ENCODE results near the gene RBMS3. TPM values are rescaled to one million over a fixed set of nuclear protein-coding genes. Genes with fewer than 3 reads are reported as not detected.

The RBMS3 gene
- total RNA-seq, 1 donor from 2014 or later: 0.47 TPM

GRCh38 chr3:29406291-29406832 is 125.5 kb downstream of the RBMS3 start:
- H3K27ac ChIP-seq: no peak overlapping the region
- no peaks in the 10 kb centered on the region for H3F3A ChIP-seq (ENCODE audit: low read depth)
- Mint-ChIP-seq H3K36me3 (no peaks in the 10 kb centered on the region), H3K27ac (no peak overlapping the region), H3K27me3 (ENCODE audit: insufficient read depth, low read depth) (no peaks in the 10 kb centered on the region), H3K4me3 (no peak overlapping the region), H3K9me3 (no peaks in the 10 kb centered on the region), H3K4me1 (peaks cover 25% of the 10 kb centered on the region)
- H3K4me3 ChIP-seq: no peak overlapping the region
- H3K9ac ChIP-seq: no peak overlapping the region
- no peaks in the 10 kb centered on the region for H3K36me3 ChIP-seq
- DNase-seq (ENCODE audit: low spot score): no peak
- H3K27me3 ChIP-seq: no peaks in the 10 kb centered on the region
- H3K4me2 ChIP-seq: no peak overlapping the region
- no peak for TF ChIP-seq EZH2phosphoT487 (IDR thresholded peaks at IDR 0.05)
- TF ChIP-seq EZH2 (IDR thresholded peaks at IDR 0.05): no peak
- no peak for TF ChIP-seq CTCF (IDR thresholded peaks at IDR 0.05)
- no peaks in the 10 kb centered on the region for H4K20me1 ChIP-seq (ENCODE audit: low read depth)
- H2AFZ ChIP-seq (replicated peaks): no peak overlapping the region
- H3K9me3 ChIP-seq (ENCODE audit: low read depth): no peaks in the 10 kb centered on the region
- H3K79me2 ChIP-seq (ENCODE audit: low read depth): no peaks in the 10 kb centered on the region
- no peaks in the 10 kb centered on the region for H3K4me1 ChIP-seq

GRCh38 chr3:29408676-29409075 is 127.8 kb downstream of the RBMS3 start:
- H3K4me1 Mint-ChIP-seq: peaks cover 31% of the 10 kb centered on the region
- Histone ChIP-seq H3K4me3 (no peak overlapping the region), H3K9ac (no peak overlapping the region), H3K27me3 (no peaks in the 10 kb centered on the region), H3K27ac (no peak overlapping the region), H3K36me3 (no peaks in the 10 kb centered on the region), H3K79me2 (ENCODE audit: low read depth) (no peaks in the 10 kb centered on the region), H3K4me2 (no peak overlapping the region), H4K20me1 (ENCODE audit: low read depth) (no peaks in the 10 kb centered on the region), H2AFZ (replicated peaks) (no peak overlapping the region), H3K9me3 (ENCODE audit: low read depth) (no peaks in the 10 kb centered on the region), H3F3A (ENCODE audit: low read depth) (no peaks in the 10 kb centered on the region), H3K4me1 (peaks cover under 1% of the 10 kb centered on the region)
- no peaks in the 10 kb centered on the region for H3K27me3 Mint-ChIP-seq (ENCODE audit: insufficient read depth, low read depth)
- TF ChIP-seq CTCF (IDR thresholded peaks at IDR 0.05) (no peak), EZH2phosphoT487 (IDR thresholded peaks at IDR 0.05) (no peak), EZH2 (IDR thresholded peaks at IDR 0.05) (no peak)
- H3K27ac Mint-ChIP-seq: no peak overlapping the region
- DNase-seq (ENCODE audit: low spot score): no peak
- no peaks in the 10 kb centered on the region for H3K9me3 Mint-ChIP-seq
- H3K4me3 Mint-ChIP-seq: no peak overlapping the region
- H3K36me3 Mint-ChIP-seq: no peaks in the 10 kb centered on the region

GRCh38 chr3:29409409-29409808 is 128.5 kb downstream of the RBMS3 start:
- no peak overlapping the region for H3K9ac ChIP-seq
- no peak overlapping the region for H3K4me2 ChIP-seq
- H3K36me3 ChIP-seq: no peaks in the 10 kb centered on the region
- Mint-ChIP-seq H3K4me1 (peaks cover 31% of the 10 kb centered on the region), H3K27ac (no peak overlapping the region), H3K9me3 (no peaks in the 10 kb centered on the region), H3K27me3 (ENCODE audit: insufficient read depth, low read depth) (no peaks in the 10 kb centered on the region), H3K36me3 (no peaks in the 10 kb centered on the region), H3K4me3 (no peak overlapping the region)
- no peak overlapping the region for H3K27ac ChIP-seq
- no peak overlapping the region for H2AFZ ChIP-seq (replicated peaks)
- no peaks in the 10 kb centered on the region for H3K27me3 ChIP-seq
- no peaks in the 10 kb centered on the region for H3F3A ChIP-seq (ENCODE audit: low read depth)
- H3K4me1 ChIP-seq: peaks cover 3% of the 10 kb centered on the region
- no peaks in the 10 kb centered on the region for H3K9me3 ChIP-seq (ENCODE audit: low read depth)
- TF ChIP-seq EZH2phosphoT487 (IDR thresholded peaks at IDR 0.05) (no peak), EZH2 (IDR thresholded peaks at IDR 0.05) (no peak), CTCF (IDR thresholded peaks at IDR 0.05) (no peak)
- H3K79me2 ChIP-seq (ENCODE audit: low read depth): no peaks in the 10 kb centered on the region
- no peaks in the 10 kb centered on the region for H4K20me1 ChIP-seq (ENCODE audit: low read depth)
- DNase-seq (ENCODE audit: low spot score): no peak
- no peak overlapping the region for H3K4me3 ChIP-seq
